HepG2 (cell line): ENCODE measurements around the gene FCN3. TPM values are rescaled to one million over a fixed set of nuclear protein-coding genes. Genes with fewer than 3 reads are reported as not detected.

Source experiments
- ATAC-seq: fragments of 200-7000 bp; cut with Tn5 transposase; 3 replicates; pipeline ENCODE4 v1.9.1; 2020; ENCODE audit warnings: mild to moderate bottlenecking, moderate library complexity
- BruUV-seq: library from RNA; stranded (reverse); fragments of 400-500 nt; replicated peaks from 2 replicates; lab custom pipeline; 2021; lab: Mats Ljungman, UMichigan
- CTCF ChIA-PET: fragments of 300-600 bp; formaldehyde crosslinking; extraction: SDS; loops from one replicate; lab custom pipeline; 2021; ENCODE audit warnings: low total read pairs, inconsistent platforms, low intra/inter-chr PET ratio; lab: Yijun Ruan, JAX
- POLR2A ChIA-PET: fragments of 350-600 bp; sonication (Branson Sonifier 250); formaldehyde crosslinking; loops from one replicate; lab custom pipeline; 2020; ENCODE audit warnings: antibody characterized with exemption, inconsistent platforms; lab: Yijun Ruan, JAX
- DNase-seq: peaks from one replicate; pipeline ENCODE4 v3.0.0-alpha.2; 2015; ENCODE audit warnings: low spot score
- FAIRE-seq: peaks from 3 replicates; lab custom pipeline; 2011; peaks lifted over from hg19 to GRCh38; lab: Jason Lieb, UNC
- H2AFZ ChIP-seq: one replicate; pipeline ENCODE4 v1.6.1; 2011; ENCODE audit warnings: low read length, inconsistent platforms
- H3K27ac ChIP-seq: fragments of 300-600 bp; 3 replicates; pipeline ENCODE4 v1.8.0; 2011; ENCODE audit warnings: mixed run types, mild to moderate bottlenecking, mixed read lengths, low read length, inconsistent platforms; ENCODE audit not compliant: insufficient read depth; ENCODE audit errors: extremely low read length
- H3K27me3 ChIP-seq, 2 experiments: fragments of 200-600 bp in 1 of 2; 2 replicates in 1 of 2; 3 replicates in 1 of 2; pipeline versions ENCODE4 v1.6.0 to v1.8.0; 2011; ENCODE audit warnings: low read length in 2 of 2, mild to moderate bottlenecking in 2 of 2, moderate library complexity in 2 of 2, inconsistent platforms in 1 of 2; ENCODE audit not compliant: insufficient read depth in 2 of 2, control insufficient read depth in 1 of 2
- H3K36me3 ChIP-seq, 2 experiments: fragments of 200-600 bp in 1 of 2; replicated peaks in 1 of 2; 2 replicates in 1 of 2; 3 replicates in 1 of 2; pipeline versions ENCODE4 v1.5.1 to v1.8.0; 2011; ENCODE audit warnings: low read length in 2 of 2, inconsistent platforms in 1 of 2; ENCODE audit not compliant: insufficient read depth in 2 of 2, control insufficient read depth in 1 of 2
- H3K4me1 ChIP-seq: 2 replicates; pipeline ENCODE4 v1.5.1; 2012; ENCODE audit warnings: low read length, inconsistent platforms; ENCODE audit not compliant: insufficient read depth
- H3K4me2 ChIP-seq: 2 replicates; pipeline ENCODE4 v1.6.0; 2011; ENCODE audit warnings: low read depth, low read length, inconsistent platforms
- H3K4me3 ChIP-seq, 3 experiments: fragments of 200-600 bp in 1 of 3; sonication (generic), shearing (Covaris generic) in 1 of 3; replicated peaks in 1 of 3; 2 replicates each; pipeline ENCODE4 v1.5.1; 2011 to 2016; ENCODE audit warnings: low read length in 3 of 3, inconsistent platforms in 2 of 3, low read depth in 2 of 3, mild to moderate bottlenecking in 2 of 3, control low read depth in 1 of 3, mixed read lengths in 1 of 3; ENCODE audit not compliant: insufficient read depth in 1 of 3
- H3K79me2 ChIP-seq: one replicate; pipeline ENCODE4 v1.6.1; 2011; ENCODE audit warnings: low read length, inconsistent platforms; ENCODE audit not compliant: insufficient read depth
- H3K9ac ChIP-seq: 2 replicates; pipeline ENCODE4 v1.6.0; 2011; ENCODE audit warnings: mild to moderate bottlenecking, low read depth, low read length, inconsistent platforms; ENCODE audit not compliant: insufficient read depth
- H3K9me3 ChIP-seq: 2 replicates; pipeline ENCODE4 v1.5.1; 2012; ENCODE audit warnings: mild to moderate bottlenecking, low read length
- H4K20me1 ChIP-seq: 2 replicates; pipeline ENCODE4 v1.6.0; 2011; ENCODE audit warnings: inconsistent platforms, mild to moderate bottlenecking, low read length, moderate library complexity; ENCODE audit not compliant: insufficient read depth
- WGBS: methylation state at CpG from one replicate; pipeline ENCODE4 v1.1.6; 2017; ENCODE audit warnings: low lambda C conversion rate; 5-methylcytosine and 5-hydroxymethylcytosine counted together
- in situ Hi-C: cut with HindIII; loops from 2 replicates; pipeline ENCODE4 v1.10.0; 2017; ENCODE audit warnings: low pct_unique_long_range_greater_than_20kb; ENCODE audit not compliant: extremely low pct_ligation_motif_present
- intact Hi-C: fragments of 100-400 bp; cut with micrococcal nuclease; formaldehyde crosslinking; loops from one replicate; pipeline ENCODE4 v1.10.0; 2022; ENCODE audit not compliant: unreplicated experiment
- polyA plus RNA-seq, 8 experiments: library from polyadenylated mRNA; depleted of rRNA in 3 of 8; stranded (reverse) in 7 of 8; unstranded in 1 of 8; fragments of >200 nt; fragmentation: Illumina TruSeq in 4 of 8; extraction: Trizol in 4 of 8; gene quantifications; 2 replicates each; pipeline versions ENCODE4 v1.2.1 to v1.2.3, GENCODE V29; 2011 to 2016; ENCODE audit warnings: low read depth in 4 of 8, missing spikeins in 1 of 8, mixed read lengths in 1 of 8; ENCODE audit not compliant: insufficient read depth in 1 of 8
- total RNA-seq, 5 experiments: library from RNA; depleted of rRNA; stranded (reverse); fragments of >200 nt; fragmentation: Illumina TruSeq; extraction: Trizol; gene quantifications; 2 replicates each; pipeline ENCODE4 v1.2.3, GENCODE V29; 2016; ENCODE audit warnings: low read depth in 1 of 5
- TF ChIP-seq, protein P1 (sequence below): sonication (generic); formaldehyde crosslinking; IDR thresholded peaks from 2 replicates; pipeline ENCODE4 v1.4.0; 2020; ENCODE audit warnings: missing genetic modification reagents
- TF ChIP-seq, protein P2 (sequence below): sonication (generic); formaldehyde crosslinking; IDR thresholded peaks from 2 replicates; pipeline ENCODE4 v1.4.0; 2020; ENCODE audit warnings: missing genetic modification reagents

FCN3 gene
- total and polyA plus RNA-seq, 2 of the 13 experiments (the other 11 are each of a cell fraction or from before 2014, with no cell fraction given), result not detected

DNA sequence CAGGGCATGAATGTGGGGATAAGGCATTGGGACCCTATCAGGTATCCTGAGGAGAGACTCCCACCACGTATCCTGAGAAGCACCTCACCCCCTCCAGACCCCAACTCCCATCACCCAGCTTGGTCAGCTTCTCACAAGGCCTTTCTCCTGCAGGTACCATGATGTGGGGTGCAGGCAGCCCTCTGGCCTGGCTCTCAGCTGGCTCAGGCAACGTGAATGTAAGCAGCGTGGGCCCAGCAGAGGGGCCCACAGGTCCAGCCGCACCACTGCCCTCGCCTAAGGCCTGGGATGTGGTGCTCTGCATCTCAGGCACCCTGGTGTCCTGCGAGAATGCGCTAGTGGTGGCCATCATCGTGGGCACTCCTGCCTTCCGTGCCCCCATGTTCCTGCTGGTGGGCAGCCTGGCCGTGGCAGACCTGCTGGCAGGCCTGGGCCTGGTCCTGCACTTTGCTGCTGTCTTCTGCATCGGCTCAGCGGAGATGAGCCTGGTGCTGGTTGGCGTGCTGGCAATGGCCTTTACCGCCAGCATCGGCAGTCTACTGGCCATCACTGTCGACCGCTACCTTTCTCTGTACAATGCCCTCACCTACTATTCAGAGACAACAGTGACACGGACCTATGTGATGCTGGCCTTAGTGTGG lies 19.1 kb upstream of the FCN3 start:
- POLR2A ChIA-PET, result no interaction called here
- peak overlapping the region; percentile 90 for H3K4me2 ChIP-seq
- intact Hi-C loops, result loop anchor here (2.0 to 10.0 kb wide), 2 partner anchors 213 to 271 kb away; no protein-coding TSS in a partner anchor

More for the DNA sequence above, 19.1 kb upstream of the FCN3 start:
- H3K4me1 ChIP-seq, result peaks cover 28% of the 10 kb centered on the region
- H3K36me3 ChIP-seq, result no peaks in the 10 kb centered on the region
- DNase-seq (no peak), ATAC-seq (no peak)
- no peak overlapping the region for H3K27ac ChIP-seq
- H3K4me3 ChIP-seq, result no peak overlapping the region
- TF ChIP-seq, protein P1, sequence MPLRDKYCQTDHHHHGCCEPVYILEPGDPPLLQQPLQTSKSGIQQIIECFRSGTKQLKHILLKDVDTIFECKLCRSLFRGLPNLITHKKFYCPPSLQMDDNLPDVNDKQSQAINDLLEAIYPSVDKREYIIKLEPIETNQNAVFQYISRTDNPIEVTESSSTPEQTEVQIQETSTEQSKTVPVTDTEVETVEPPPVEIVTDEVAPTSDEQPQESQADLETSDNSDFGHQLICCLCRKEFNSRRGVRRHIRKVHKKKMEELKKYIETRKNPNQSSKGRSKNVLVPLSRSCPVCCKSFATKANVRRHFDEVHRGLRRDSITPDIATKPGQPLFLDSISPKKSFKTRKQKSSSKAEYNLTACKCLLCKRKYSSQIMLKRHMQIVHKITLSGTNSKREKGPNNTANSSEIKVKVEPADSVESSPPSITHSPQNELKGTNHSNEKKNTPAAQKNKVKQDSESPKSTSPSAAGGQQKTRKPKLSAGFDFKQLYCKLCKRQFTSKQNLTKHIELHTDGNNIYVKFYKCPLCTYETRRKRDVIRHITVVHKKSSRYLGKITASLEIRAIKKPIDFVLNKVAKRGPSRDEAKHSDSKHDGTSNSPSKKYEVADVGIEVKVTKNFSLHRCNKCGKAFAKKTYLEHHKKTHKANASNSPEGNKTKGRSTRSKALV (CRISPR knock-in tag), result no peak
- TF ChIP-seq, protein P2, sequence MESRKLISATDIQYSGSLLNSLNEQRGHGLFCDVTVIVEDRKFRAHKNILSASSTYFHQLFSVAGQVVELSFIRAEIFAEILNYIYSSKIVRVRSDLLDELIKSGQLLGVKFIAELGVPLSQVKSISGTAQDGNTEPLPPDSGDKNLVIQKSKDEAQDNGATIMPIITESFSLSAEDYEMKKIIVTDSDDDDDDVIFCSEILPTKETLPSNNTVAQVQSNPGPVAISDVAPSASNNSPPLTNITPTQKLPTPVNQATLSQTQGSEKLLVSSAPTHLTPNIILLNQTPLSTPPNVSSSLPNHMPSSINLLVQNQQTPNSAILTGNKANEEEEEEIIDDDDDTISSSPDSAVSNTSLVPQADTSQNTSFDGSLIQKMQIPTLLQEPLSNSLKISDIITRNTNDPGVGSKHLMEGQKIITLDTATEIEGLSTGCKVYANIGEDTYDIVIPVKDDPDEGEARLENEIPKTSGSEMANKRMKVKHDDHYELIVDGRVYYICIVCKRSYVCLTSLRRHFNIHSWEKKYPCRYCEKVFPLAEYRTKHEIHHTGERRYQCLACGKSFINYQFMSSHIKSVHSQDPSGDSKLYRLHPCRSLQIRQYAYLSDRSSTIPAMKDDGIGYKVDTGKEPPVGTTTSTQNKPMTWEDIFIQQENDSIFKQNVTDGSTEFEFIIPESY, result 0 out of 2 replicates have a peak, but pooled peaks have one; percentile 22
- TF ChIP-seq, all 625 proteins: peak for 1
- Histone ChIP-seq H3K9me3 (no peaks in the 10 kb centered on the region), H2AFZ (no peak overlapping the region), H3K79me2 (no peaks in the 10 kb centered on the region), H3K9ac (no peak overlapping the region), H3K27me3 (peaks cover 0 to 2% of the 10 kb centered on the region in 2 experiments; a peak in 2 of 5 replicates), H4K20me1 (no peaks in the 10 kb centered on the region)
- in situ Hi-C loops, result loop anchor here (5.0 kb wide), 4 partner anchors 36 to 281 kb away; no protein-coding TSS in a partner anchor
- CTCF ChIA-PET, result interaction anchor here (1.5 kb wide), 1 partner anchor 213 kb away, joined by 6 read pairs; no protein-coding TSS in a partner anchor
- 93% methylated on average over 3 of the region's 18 CpGs for WGBS
- TSS peak; percentile 62 for BruUV-seq
- FAIRE-seq, result no peak
